Heart left ventricle (tissue), 16 donors: ENCODE measurements around the gene BDH1. TPM values are rescaled to one million over a fixed set of nuclear protein-coding genes. Genes with fewer than 3 reads are reported as not detected.
"Not testable (repeated sequence)": the region's sequence is repeated elsewhere in the genome, so short reads cannot be mapped to it uniquely, and the experiment has no call there.

Experiments
- ATAC-seq, 4 donors: fragments of 200-7000 bp; cut with Tn5 transposase; one replicate each; pipeline ENCODE4 v1.9.1; 2020 to 2022; ENCODE audit warnings: moderate library complexity in 4 of 4, mild to moderate bottlenecking in 3 of 4, moderate number of reproducible peaks in 1 of 4
- DNase-seq, 5 donors: peaks; one replicate each; pipeline ENCODE4 v3.0.0-alpha.2; 2020
- H3K27ac ChIP-seq, 12 donors: fragments of 200-600 bp; sonication (generic) in 4 of 12; one replicate each; pipeline versions ENCODE4 v1.5.0 to v1.8.0; 2016 to 2022; ENCODE audit warnings: mild to moderate bottlenecking in 2 of 12
- H3K27me3 ChIP-seq, 9 donors: fragments of 200-600 bp; sonication (generic) in 2 of 9; one replicate each; pipeline versions ENCODE4 v1.5.1 to v1.8.0; 2016 to 2022; ENCODE audit warnings: mild to moderate bottlenecking in 3 of 9
- H3K36me3 ChIP-seq, 9 donors: fragments of 200-600 bp; sonication (generic) in 2 of 9; one replicate each; pipeline versions ENCODE4 v1.5.0 to v1.8.0; 2018 to 2022; ENCODE audit warnings: mild to moderate bottlenecking in 2 of 9
- H3K4me1 ChIP-seq, 12 donors: fragments of 200-600 bp; sonication (generic) in 4 of 12; one replicate each; pipeline versions ENCODE4 v1.5.0 to v1.8.0; 2016 to 2022; ENCODE audit warnings: mild to moderate bottlenecking in 3 of 12
- H3K4me3 ChIP-seq, 12 donors: fragments of 200-600 bp; sonication (generic) in 4 of 12; one replicate each; pipeline versions ENCODE4 v1.5.0 to v1.8.0; 2017 to 2022; ENCODE audit warnings: mild to moderate bottlenecking in 9 of 12, moderate library complexity in 4 of 12
- H3K9me3 ChIP-seq, 12 donors: fragments of 200-600 bp; sonication (generic) in 4 of 12; one replicate each; pipeline versions ENCODE4 v1.5.0 to v1.8.0; 2016 to 2022; ENCODE audit warnings: mild to moderate bottlenecking in 1 of 12
- POLR2A ChIP-seq, 2 donors: fragments of 450-650 bp; IDR thresholded peaks; one replicate each; pipeline ENCODE4 v1.6.1; 2017; ENCODE audit warnings: antibody characterized with exemption in 2 of 2, mild to moderate bottlenecking in 2 of 2, moderate library complexity in 2 of 2
- WGBS, 4 donors: extraction: QIAGEN DNeasy Blood & Tissue Kit in 2 of 4; methylation state at CpG; one replicate each; pipeline versions ENCODE4 v1.1.5 to v1.1.7; 2013 to 2018; 5-methylcytosine and 5-hydroxymethylcytosine counted together
- intact Hi-C, 10 donors: fragments of 100-400 bp; cut with DNase I; formaldehyde crosslinking; loops; one replicate each; pipeline versions ENCODE4 v1.11.1 to v1.14.2; 2022
- polyA plus RNA-seq, 2 donors: library from polyadenylated mRNA; stranded (reverse); fragments of 200-250 nt; gene quantifications; one replicate each; pipeline ENCODE4 v1.2.3, GENCODE V29; 2013
- total RNA-seq, 9 donors: library from RNA; depleted of rRNA in 2 of 9; stranded (reverse); fragments of >200 nt in 2 of 9; fragmentation: NEBNext Ultra II Directional in 3 of 9; extraction: Animal tissue kit (Norgen Biotek cat#: 25700) in 3 of 9; gene quantifications; one replicate each; pipeline versions ENCODE4 v1.1.0 to v1.2.4, GENCODE V29; 2016 to 2023
- TF ChIP-seq, protein P1 (sequence below), 12 donors: fragments of 200-600 bp; sonication (generic) in 4 of 12; IDR thresholded peaks; one replicate each; pipeline versions ENCODE4 v1.5.0 to v1.8.0; 2018 to 2022; ENCODE audit warnings: antibody characterized with exemption in 12 of 12, mild to moderate bottlenecking in 5 of 12
- donor health status: ischemic (EF 13 %, LVEDD 7.1; RV severe dilation, severe dysfunction).
- donor health status: healthy with polysubstance abuse.
- donor health status: DM: no; HTN: yes; CAD: no.
- donor health status: DM: no; HTN: no; CAD: no.
- donor health status: ischemic (EF 25% LVEDD 6.9; RV normal size, moderate dysfunction).
- donor health status: ischemic (EF 25% LVEDD 5.7; RV mildly dilated, moderate dysfunction).
- donor health status: healthy.
- donor health status: DM: yes; HTN: yes; CAD: no.
- donor health status: ischemic (EF 35%, LVEDD 5.7; RV mildly dilated, moderate dysfunction).
- donor health status: nonischemic (EF 11% LVEDD 7.7; RV severe dilation, severe dysfunction).
- donor health status: DM: yes; HTN: yes; CAD: no.
- donor health status: PGD.
- donor health status: ischemic (EF 29% LVEDD 5.4; RV normal size, mild dysfunction).
- donor health status: nonischemic (EF 23%, LVEDD 6.1; RV moderate dilation, normal function).

The BDH1 gene
- total and polyA plus RNA-seq, 11 donors = 19.5 to 114 (median 72.3) TPM

DNA sequence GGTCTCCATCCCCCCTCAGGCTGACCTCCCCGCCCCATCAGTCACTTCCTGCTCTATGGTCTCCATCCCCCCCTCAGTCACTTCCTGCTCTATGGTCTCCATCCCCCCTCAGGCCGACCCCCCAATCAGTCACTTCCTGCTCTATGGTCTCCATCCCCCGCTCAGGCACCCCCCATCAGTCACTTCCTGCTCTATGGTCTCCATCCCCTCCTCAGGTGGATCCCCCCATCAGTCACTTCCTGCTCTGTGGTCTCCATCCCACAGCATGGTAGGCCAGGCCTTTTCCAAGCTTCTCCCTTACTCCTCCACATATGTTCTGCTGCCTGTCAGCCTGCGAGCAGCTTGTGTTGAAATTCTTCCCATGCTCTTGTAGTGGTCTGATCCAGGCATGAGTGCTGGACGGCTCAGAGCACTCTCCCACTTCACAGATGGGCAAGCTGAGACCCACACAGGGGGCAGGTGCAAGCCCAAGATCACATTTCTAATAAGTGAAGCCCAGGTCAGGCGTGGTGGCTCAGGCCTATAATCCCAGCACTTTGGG lies 36.8 kb downstream of the BDH1 start:
- no peaks in the 10 kb centered on the region for H3K9me3 ChIP-seq
- peaks cover 0 to 6% (median 0%) of the 10 kb centered on the region in 12 donors for H3K4me1 ChIP-seq
- H3K27me3 ChIP-seq = no peaks in the 10 kb centered on the region
- H3K36me3 ChIP-seq = peaks cover 0 to 8% (median 0%) of the 10 kb centered on the region in 9 donors
- WGBS, 4 donors = 81 to 92% (median 89%) methylated on average over 6 of the region's 6 CpGs
- TF ChIP-seq, protein P1, sequence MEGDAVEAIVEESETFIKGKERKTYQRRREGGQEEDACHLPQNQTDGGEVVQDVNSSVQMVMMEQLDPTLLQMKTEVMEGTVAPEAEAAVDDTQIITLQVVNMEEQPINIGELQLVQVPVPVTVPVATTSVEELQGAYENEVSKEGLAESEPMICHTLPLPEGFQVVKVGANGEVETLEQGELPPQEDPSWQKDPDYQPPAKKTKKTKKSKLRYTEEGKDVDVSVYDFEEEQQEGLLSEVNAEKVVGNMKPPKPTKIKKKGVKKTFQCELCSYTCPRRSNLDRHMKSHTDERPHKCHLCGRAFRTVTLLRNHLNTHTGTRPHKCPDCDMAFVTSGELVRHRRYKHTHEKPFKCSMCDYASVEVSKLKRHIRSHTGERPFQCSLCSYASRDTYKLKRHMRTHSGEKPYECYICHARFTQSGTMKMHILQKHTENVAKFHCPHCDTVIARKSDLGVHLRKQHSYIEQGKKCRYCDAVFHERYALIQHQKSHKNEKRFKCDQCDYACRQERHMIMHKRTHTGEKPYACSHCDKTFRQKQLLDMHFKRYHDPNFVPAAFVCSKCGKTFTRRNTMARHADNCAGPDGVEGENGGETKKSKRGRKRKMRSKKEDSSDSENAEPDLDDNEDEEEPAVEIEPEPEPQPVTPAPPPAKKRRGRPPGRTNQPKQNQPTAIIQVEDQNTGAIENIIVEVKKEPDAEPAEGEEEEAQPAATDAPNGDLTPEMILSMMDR (IDR thresholded peaks at IDR 0.05) = no peak
- no peak for TF ChIP-seq POLR2A (IDR thresholded peaks at IDR 0.05)
- no peak for DNase-seq
- no peak overlapping the region for H3K4me3 ChIP-seq
- H3K27ac ChIP-seq = no peak overlapping the region
- intact Hi-C loops = loop anchor here in 2 of 10 donors (10.0 kb wide), 2 partner anchors 294 to 514 kb away; no protein-coding TSS in a partner anchor
- ATAC-seq = no peak

DNA sequence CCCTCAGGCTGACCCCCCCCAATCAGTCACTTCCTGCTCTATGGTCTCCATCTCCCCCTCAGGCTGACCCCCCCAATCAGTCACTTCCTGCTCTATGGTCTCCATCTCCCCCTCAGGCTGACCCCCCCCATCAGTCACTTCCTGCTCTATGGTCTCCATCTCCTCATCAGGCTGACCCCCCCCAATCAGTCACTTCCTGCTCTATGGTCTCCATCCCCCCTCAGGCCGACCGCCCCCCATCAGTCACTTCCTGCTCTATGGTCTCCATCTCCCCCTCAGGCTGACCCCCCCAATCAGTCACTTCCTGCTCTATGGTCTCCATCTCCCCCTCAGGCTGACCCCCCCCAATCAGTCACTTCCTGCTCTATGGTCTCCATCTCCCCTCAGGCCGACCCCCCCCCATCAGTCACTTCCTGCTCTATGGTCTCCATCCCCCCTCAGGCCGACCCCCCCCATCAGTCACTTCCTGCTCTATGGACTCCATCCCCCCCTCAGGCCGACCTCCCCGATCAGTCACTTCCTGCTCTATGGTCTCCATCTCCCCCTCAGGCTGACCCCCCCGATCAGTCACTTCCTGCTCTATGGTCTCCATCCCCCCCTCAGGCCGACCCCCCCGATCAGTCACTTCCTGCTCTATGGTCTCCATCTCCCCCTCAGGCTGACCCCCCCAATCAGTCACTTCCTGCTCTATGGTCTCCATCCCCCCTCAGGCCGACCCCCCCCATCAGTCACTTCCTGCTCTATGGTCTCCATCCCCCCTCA lies 37.7 kb downstream of the BDH1 start:
- H3K36me3 ChIP-seq = peaks cover 0 to 15% (median 0%) of the 10 kb centered on the region in 9 donors
- not testable (repeated sequence) for H3K4me3 ChIP-seq, DNase-seq, H3K27me3 ChIP-seq, H3K9me3 ChIP-seq, ATAC-seq, H3K4me1 ChIP-seq, H3K27ac ChIP-seq
- intact Hi-C loops = loop anchor here in 2 of 10 donors (10.0 kb wide), 2 partner anchors 293 to 513 kb away; no protein-coding TSS in a partner anchor
- WGBS, 4 donors = 61 to 72% (median 66%) methylated on average over 4 to 10 of the region's 10 CpGs

DNA sequence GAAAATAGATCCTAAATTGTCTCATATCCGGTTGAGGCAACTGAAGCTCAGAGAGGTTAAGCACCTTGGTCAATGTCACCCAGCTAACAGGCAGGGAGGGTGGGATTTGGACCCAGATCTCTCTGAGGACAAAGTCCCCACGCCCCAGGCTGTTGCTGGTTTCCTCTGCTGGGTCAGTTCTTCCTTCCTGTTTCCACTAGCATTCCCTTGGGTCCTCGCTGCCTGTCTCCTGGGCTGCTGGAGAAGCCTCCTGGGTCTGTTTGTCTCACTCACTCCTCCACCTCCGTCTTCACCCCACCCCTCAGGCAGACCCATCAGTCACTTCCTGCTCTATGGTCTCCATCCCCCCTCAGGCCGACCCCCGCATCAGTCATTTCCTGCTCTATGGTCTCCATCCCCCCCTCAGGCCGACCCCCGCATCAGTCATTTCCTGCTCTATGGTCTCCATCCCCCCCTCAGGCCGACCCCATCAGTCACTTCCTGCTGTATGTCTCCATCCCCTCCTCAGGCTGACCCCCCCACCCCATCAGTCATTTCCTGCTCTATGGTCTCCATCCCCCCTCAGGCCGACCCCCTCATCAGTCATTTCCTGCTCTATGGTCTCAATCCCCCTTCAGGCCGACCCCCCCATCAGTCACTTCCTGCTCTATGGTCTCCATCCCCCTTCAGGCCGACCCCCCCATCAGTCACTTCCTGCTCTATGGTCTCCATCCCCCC lies 38.7 kb downstream of the BDH1 start:
- WGBS, 4 donors = 45 to 60% (median 53%) methylated on average over 11 to 12 of the region's 12 CpGs
- not testable (repeated sequence) for DNase-seq, H3K4me3 ChIP-seq, H3K4me1 ChIP-seq, H3K27me3 ChIP-seq, H3K27ac ChIP-seq, ATAC-seq, H3K9me3 ChIP-seq
- H3K36me3 ChIP-seq = peaks cover 0 to 24% (median 0%) of the 10 kb centered on the region in 9 donors
- intact Hi-C loops = loop anchor here in 2 of 10 donors (10.0 kb wide), 2 partner anchors 292 to 512 kb away; no protein-coding TSS in a partner anchor

DNA sequence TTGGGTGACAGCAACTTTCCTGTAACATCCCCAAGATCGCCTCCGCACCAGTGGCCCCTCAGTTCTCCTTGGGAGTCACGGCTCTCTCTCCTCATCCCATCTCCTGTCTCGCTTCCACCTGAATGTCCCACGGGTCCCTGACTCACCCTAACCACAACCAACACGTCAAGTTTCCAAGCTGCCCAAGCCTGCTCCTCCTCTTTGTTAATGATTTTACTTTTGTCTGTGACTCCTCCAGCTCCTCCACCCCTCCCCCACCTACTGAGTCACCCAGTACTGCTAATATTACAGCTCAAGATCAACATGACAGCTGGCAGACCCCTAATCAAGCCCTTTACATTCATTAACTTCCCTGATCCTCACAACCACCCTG lies 39.3 kb downstream of the BDH1 start:
- no peaks in the 10 kb centered on the region for H3K27me3 ChIP-seq
- peaks cover 0 to 6% (median 0%) of the 10 kb centered on the region in 12 donors for H3K4me1 ChIP-seq
- WGBS, 4 donors = 84 to 91% (median 89%) methylated on average over 6 of the region's 6 CpGs
- TF ChIP-seq POLR2A (IDR thresholded peaks at IDR 0.05) = no peak
- TF ChIP-seq, protein P1 (IDR thresholded peaks at IDR 0.05) = no peak
- H3K36me3 ChIP-seq = peaks cover 0 to 24% (median 0%) of the 10 kb centered on the region in 9 donors
- no peak overlapping the region for H3K27ac ChIP-seq
- ATAC-seq (no peak), DNase-seq (no peak)
- no peaks in the 10 kb centered on the region for H3K9me3 ChIP-seq
- intact Hi-C loops = loop anchor here in 2 of 10 donors (10.0 kb wide), 2 partner anchors 292 to 512 kb away; no protein-coding TSS in a partner anchor
- no peak overlapping the region for H3K4me3 ChIP-seq
